K562 (cell line): ENCODE measurements around the gene MINPP1.

Source experiments
- CEBPB ChIP-seq: fragments of 450-650 bp; IDR thresholded peaks from 2 replicates; pipeline ENCODE4 v1.6.1; 2016; ENCODE audit warnings: missing genetic modification characterization, missing compliant biosample characterization
- CTCF ChIP-seq, 3 experiments: IDR thresholded peaks in 2 of 3; conservative IDR thresholded peaks in 1 of 3; 2 replicates each; pipeline ENCODE4 v1.5.1; 2011 to 2012; ENCODE audit warnings: low read length in 3 of 3, mild to moderate bottlenecking in 3 of 3, control low read depth in 2 of 3, improper control_type of control experiment in 1 of 3, inconsistent platforms in 1 of 3, low read depth in 1 of 3, mixed read lengths in 1 of 3, moderate library complexity in 1 of 3; ENCODE audit not compliant: insufficient read depth in 2 of 3
- FOXK2 ChIP-seq, 2 experiments: fragments of 450-650 bp; IDR thresholded peaks in 1 of 2; conservative IDR thresholded peaks in 1 of 2; 2 replicates each; pipeline ENCODE4 v1.6.1; 2016; ENCODE audit warnings: low read depth in 2 of 2, mild to moderate bottlenecking in 1 of 2
- GTF2E2 ChIP-seq: fragments of 200-800 bp; sonication (Bioruptor generic); IDR thresholded peaks from 2 replicates; pipeline ENCODE4 v1.6.1; 2016; ENCODE audit warnings: missing genetic modification characterization, missing compliant biosample characterization
- POLR2A ChIP-seq: fragments of 450-650 bp; conservative IDR thresholded peaks from 2 replicates; pipeline ENCODE4 v1.6.1; 2016
- SMARCA5 ChIP-seq: fragments of 450-650 bp; IDR thresholded peaks from 2 replicates; pipeline ENCODE4 v1.6.1; 2016
- SMC3 ChIP-seq: conservative IDR thresholded peaks from 2 replicates; pipeline ENCODE4 v1.6.1; 2011; ENCODE audit warnings: low read depth, low read length, improper control_type of control experiment; ENCODE audit not compliant: insufficient read depth
- TCF7L2 ChIP-seq: fragments of 150-350 bp; IDR thresholded peaks from 2 replicates; pipeline ENCODE4 v1.6.1; 2016; ENCODE audit warnings: low read depth, mild to moderate bottlenecking, low read length, moderate library complexity
- ZNF609 ChIP-seq: sonication (generic); formaldehyde crosslinking; IDR thresholded peaks from 2 replicates; pipeline ENCODE4 v1.8.1; 2023; ENCODE audit warnings: missing genetic modification reagents, mild to moderate bottlenecking, borderline replicate concordance
- ZNF76 ChIP-seq: fragments of 250-450 bp; sonication (Bioruptor Pico); IDR thresholded peaks from 2 replicates; pipeline ENCODE4 v1.4.0; 2020; ENCODE audit warnings: mild to moderate bottlenecking, moderate library complexity, borderline replicate concordance

- no peak for TF ChIP-seq CEBPB (tag)
- no peak for TF ChIP-seq POLR2A
- no peak for TF ChIP-seq FOXK2 (conservative IDR thresholded peaks at IDR 0.05 in 1 of 2, IDR thresholded peaks at IDR 0.05 in 1 of 2; ENCODE audit: low read depth in 2 of 2)
- no peak for TF ChIP-seq CTCF (IDR thresholded peaks at IDR 0.05 in 2 of 3, conservative IDR thresholded peaks at IDR 0.05 in 1 of 3; ENCODE audit: insufficient read depth in 2 of 3, low read depth in 1 of 3, low read length in 3 of 3)
- no peak for TF ChIP-seq ZNF76 (CRISPR knock-in tag)
- TF ChIP-seq GTF2E2 (tag), result no peak
- TF ChIP-seq TCF7L2, result no peak
- TF ChIP-seq ZNF609, result no peak
- TF ChIP-seq SMC3, result no peak
- no peak for TF ChIP-seq SMARCA5
Observed at GRCh38 chr10:87589645-87590051, 85.0 kb downstream of the MINPP1 start.
